VCaP (cell line): ENCODE measurements around the gene FRK.

Experiments used
- H3K27ac ChIP-seq: fragments of 450-650 bp; 2 replicates; pipeline ENCODE4 v1.5.1; 2017
- TF ChIP-seq, protein P1 (sequence below): fragments of 450-650 bp; conservative IDR thresholded peaks from 2 replicates; pipeline ENCODE4 v1.5.1; 2017; ENCODE audit warnings: mild to moderate bottlenecking, moderate library complexity

Gene FRK

GRCh38 chr6:115983998-115984397, 76.7 kb downstream of the FRK start:
- H3K27ac ChIP-seq = no peak overlapping the region
- TF ChIP-seq, protein P1, sequence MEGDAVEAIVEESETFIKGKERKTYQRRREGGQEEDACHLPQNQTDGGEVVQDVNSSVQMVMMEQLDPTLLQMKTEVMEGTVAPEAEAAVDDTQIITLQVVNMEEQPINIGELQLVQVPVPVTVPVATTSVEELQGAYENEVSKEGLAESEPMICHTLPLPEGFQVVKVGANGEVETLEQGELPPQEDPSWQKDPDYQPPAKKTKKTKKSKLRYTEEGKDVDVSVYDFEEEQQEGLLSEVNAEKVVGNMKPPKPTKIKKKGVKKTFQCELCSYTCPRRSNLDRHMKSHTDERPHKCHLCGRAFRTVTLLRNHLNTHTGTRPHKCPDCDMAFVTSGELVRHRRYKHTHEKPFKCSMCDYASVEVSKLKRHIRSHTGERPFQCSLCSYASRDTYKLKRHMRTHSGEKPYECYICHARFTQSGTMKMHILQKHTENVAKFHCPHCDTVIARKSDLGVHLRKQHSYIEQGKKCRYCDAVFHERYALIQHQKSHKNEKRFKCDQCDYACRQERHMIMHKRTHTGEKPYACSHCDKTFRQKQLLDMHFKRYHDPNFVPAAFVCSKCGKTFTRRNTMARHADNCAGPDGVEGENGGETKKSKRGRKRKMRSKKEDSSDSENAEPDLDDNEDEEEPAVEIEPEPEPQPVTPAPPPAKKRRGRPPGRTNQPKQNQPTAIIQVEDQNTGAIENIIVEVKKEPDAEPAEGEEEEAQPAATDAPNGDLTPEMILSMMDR = no peak

DNA sequence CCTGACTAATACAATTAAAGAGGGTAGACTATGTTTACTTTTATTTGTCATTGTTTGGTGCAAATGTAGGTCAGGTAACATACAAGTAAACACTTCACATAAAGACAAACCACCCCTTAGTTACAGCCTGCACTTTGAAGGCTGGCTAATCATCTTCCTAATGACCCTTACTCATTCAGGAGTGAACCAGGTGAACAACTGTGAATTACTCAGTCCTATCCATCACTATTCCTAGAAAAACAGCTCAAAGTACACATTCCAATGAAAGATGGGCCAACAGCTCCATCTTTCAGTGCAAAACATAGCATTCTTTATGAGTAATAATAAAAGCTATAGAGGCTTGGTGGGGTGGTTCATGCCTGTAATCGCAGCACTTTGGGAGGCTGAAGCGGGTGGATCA, 78.2 kb downstream of the FRK start:
- no peak overlapping the region for H3K27ac ChIP-seq
- TF ChIP-seq, protein P1 = no peak

DNA sequence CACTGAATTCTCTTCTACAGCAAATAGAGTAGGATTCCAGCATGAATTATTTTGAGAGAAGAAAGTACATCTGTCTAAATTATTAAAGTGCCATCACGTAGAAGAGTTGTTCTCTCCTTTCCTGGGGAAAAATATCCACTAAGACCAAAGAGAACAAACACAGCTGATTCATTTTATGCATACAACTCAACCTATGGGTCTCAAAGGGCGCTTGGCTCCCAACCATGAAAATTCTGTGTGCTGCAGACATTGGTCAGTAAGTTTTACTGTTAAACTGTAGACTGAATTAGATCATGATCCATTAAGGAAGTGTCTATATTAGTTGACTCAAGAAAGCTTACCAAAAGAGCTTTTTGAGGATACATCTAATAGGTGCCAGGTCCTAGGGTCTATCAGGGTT, 83.5 kb downstream of the FRK start:
- H3K27ac ChIP-seq = no peak overlapping the region
- TF ChIP-seq, protein P1 = no peak

DNA sequence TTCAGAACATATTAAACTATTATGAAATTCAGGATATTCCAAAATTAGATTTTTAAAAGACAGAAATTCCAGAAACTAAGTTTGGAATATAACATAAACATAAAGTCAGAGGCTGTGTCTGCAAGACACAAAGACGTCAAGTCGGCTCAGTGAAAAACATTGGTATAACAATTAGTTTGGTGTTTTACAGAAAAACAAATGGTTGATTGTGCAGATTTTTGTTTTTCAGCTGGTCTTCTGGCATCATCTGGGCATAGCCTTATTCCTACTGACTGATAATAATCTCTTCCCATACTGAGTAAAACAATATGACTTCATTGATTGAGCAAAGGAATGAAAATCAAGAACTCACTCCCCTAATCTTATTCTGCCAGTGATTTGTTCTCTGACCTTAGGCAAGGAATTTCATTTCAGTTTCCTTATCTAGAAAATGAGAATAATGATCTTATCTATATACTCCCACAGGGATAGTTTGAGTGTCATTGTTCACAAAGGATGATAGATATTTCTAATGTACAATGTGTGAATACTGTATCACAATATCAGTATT, 84.3 kb downstream of the FRK start:
- H3K27ac ChIP-seq = no peak overlapping the region
- TF ChIP-seq, protein P1 = no peak

- TF ChIP-seq, protein P1 = peak; percentile 16; the same call in 1 of the 2 replicates
- H3K27ac ChIP-seq = no peak overlapping the region
Measured at GRCh38 chr6:115972679-115973078, 88.0 kb downstream of the FRK start.

- H3K27ac ChIP-seq = no peak overlapping the region
- TF ChIP-seq, protein P1 = no peak
Measured at GRCh38 chr6:115971785-115972184, 88.9 kb downstream of the FRK start.

DNA sequence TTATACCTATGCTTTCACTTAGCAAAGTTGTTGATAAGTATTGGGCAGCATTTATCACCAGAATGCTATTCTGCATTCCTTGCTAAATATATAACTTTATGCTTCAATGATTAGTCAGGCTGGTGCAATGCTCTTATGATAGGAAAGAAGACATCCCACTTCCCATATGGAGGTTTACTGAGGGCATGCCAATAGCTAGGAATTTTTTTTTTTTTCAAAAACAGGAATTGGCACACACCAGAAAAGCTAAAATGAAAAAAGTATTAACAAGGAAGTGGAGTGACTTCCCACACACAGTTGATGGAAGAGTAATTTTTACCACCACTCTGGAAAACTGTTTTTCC, 90.8 kb downstream of the FRK start:
- no peak overlapping the region for H3K27ac ChIP-seq
- TF ChIP-seq, protein P1 = no peak
